Tibial nerve (tissue), 4 donors: ENCODE data around the gene EDEM3. TPM values are rescaled to one million over a fixed set of nuclear protein-coding genes. Genes with fewer than 3 reads are reported as not detected.

Experiments
- DNase-seq, 2 donors: peaks; one replicate each; pipeline ENCODE4 v3.0.0-alpha.2; 2019; ENCODE audit warnings: low spot score in 2 of 2
- H3K27ac ChIP-seq, 4 donors: fragments of 200-600 bp; sonication (generic) in 3 of 4; one replicate each; pipeline ENCODE4 v1.5.1; 2017 to 2019; ENCODE audit warnings: mild to moderate bottlenecking in 1 of 4
- H3K27me3 ChIP-seq, 2 donors: fragments of 200-600 bp; sonication (generic) in 1 of 2; one replicate each; pipeline versions ENCODE4 v1.5.1 to v1.6.0; 2017 to 2019
- H3K36me3 ChIP-seq, 3 donors: fragments of 200-600 bp; sonication (generic); one replicate each; pipeline ENCODE4 v1.5.1; 2018 to 2019
- H3K4me1 ChIP-seq, 4 donors: fragments of 200-600 bp; sonication (generic) in 3 of 4; one replicate each; pipeline ENCODE4 v1.5.1; 2017 to 2019
- H3K4me3 ChIP-seq, 4 donors: fragments of 200-600 bp; sonication (generic) in 3 of 4; one replicate each; pipeline ENCODE4 v1.5.1; 2017 to 2019; ENCODE audit warnings: mild to moderate bottlenecking in 1 of 4, moderate library complexity in 1 of 4
- H3K9me3 ChIP-seq, 4 donors: fragments of 200-600 bp; sonication (generic) in 3 of 4; one replicate each; pipeline ENCODE4 v1.5.1; 2017 to 2019
- EP300 ChIP-seq, 2 donors: sonication (generic); formaldehyde crosslinking; IDR thresholded peaks; one replicate each; pipeline ENCODE4 v1.6.1; 2017; ENCODE audit warnings: antibody characterized with exemption in 2 of 2, mild to moderate bottlenecking in 1 of 2
- POLR2A ChIP-seq, 2 donors: fragments of 450-650 bp; IDR thresholded peaks; one replicate each; pipeline ENCODE4 v1.6.1; 2017; ENCODE audit warnings: antibody characterized with exemption in 2 of 2, mild to moderate bottlenecking in 2 of 2, moderate library complexity in 2 of 2
- WGBS, 2 donors: methylation state at CpG; one replicate each; pipeline ENCODE4 v1.1.5; 2018; 5-methylcytosine and 5-hydroxymethylcytosine counted together
- total RNA-seq, 4 donors: library from RNA; depleted of rRNA; stranded (reverse); fragments of >200 nt; gene quantifications; one replicate each; pipeline ENCODE4 v1.1.0, GENCODE V29; 2016
- TF ChIP-seq, protein P1 (sequence below), 5 experiments: fragments of 200-600 bp in 3 of 5; fragments of 450-650 bp in 2 of 5; sonication (generic) in 3 of 5; IDR thresholded peaks; one replicate each; pipeline ENCODE4 v1.5.1; 2016 to 2019; ENCODE audit warnings: antibody characterized with exemption in 5 of 5, mild to moderate bottlenecking in 3 of 5, moderate library complexity in 2 of 5

EDEM3 gene
- total RNA-seq, 4 donors from 2014 or later: 33.0 to 57.3 (median 39.0) TPM

GRCh38 chr1:184693011-184693410 is 61.6 kb downstream of the EDEM3 start:
- H3K9me3 ChIP-seq: no peaks in the 10 kb centered on the region
- no peaks in the 10 kb centered on the region for H3K4me1 ChIP-seq
- no peak overlapping the region for H3K27ac ChIP-seq
- 97% methylated on average over 2 of the region's 2 CpGs for WGBS, 2 donors
- DNase-seq: no peak
- no peaks in the 10 kb centered on the region for H3K27me3 ChIP-seq
- H3K36me3 ChIP-seq: peaks cover 0 to 21% (median 7%) of the 10 kb centered on the region in 3 donors
- TF ChIP-seq EP300 (IDR thresholded peaks at IDR 0.05) (no peak), POLR2A (IDR thresholded peaks at IDR 0.05) (no peak)
- TF ChIP-seq, protein P1, sequence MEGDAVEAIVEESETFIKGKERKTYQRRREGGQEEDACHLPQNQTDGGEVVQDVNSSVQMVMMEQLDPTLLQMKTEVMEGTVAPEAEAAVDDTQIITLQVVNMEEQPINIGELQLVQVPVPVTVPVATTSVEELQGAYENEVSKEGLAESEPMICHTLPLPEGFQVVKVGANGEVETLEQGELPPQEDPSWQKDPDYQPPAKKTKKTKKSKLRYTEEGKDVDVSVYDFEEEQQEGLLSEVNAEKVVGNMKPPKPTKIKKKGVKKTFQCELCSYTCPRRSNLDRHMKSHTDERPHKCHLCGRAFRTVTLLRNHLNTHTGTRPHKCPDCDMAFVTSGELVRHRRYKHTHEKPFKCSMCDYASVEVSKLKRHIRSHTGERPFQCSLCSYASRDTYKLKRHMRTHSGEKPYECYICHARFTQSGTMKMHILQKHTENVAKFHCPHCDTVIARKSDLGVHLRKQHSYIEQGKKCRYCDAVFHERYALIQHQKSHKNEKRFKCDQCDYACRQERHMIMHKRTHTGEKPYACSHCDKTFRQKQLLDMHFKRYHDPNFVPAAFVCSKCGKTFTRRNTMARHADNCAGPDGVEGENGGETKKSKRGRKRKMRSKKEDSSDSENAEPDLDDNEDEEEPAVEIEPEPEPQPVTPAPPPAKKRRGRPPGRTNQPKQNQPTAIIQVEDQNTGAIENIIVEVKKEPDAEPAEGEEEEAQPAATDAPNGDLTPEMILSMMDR (IDR thresholded peaks at IDR 0.05): no peak
- no peak overlapping the region for H3K4me3 ChIP-seq

GRCh38 chr1:184691719-184692324 is 62.8 kb downstream of the EDEM3 start:
- Histone ChIP-seq H3K4me3 (no peak overlapping the region), H3K27ac (no peak overlapping the region), H3K9me3 (no peaks in the 10 kb centered on the region), H3K36me3 (peaks cover 0 to 21% (median 7%) of the 10 kb centered on the region in 3 donors), H3K27me3 (no peaks in the 10 kb centered on the region), H3K4me1 (no peaks in the 10 kb centered on the region)
- TF ChIP-seq POLR2A (IDR thresholded peaks at IDR 0.05) (no peak), EP300 (IDR thresholded peaks at IDR 0.05) (peak in 1 of 2 donors; percentile 18)
- TF ChIP-seq, protein P1 (IDR thresholded peaks at IDR 0.05): peak; percentile 50 to 84 (median 66)
- no peak for DNase-seq
- 10 to 13% methylated on average over 4 of the region's 4 CpGs for WGBS, 2 donors

GRCh38 chr1:184686540-184686939 is 68.1 kb downstream of the EDEM3 start:
- DNase-seq: peak in 1 of 2 donors; percentile 45
- WGBS, 2 donors: 42 to 53% methylated on average over 3 of the region's 3 CpGs
- no peaks in the 10 kb centered on the region for H3K27me3 ChIP-seq
- no peak overlapping the region for H3K27ac ChIP-seq
- H3K36me3 ChIP-seq: no peaks in the 10 kb centered on the region
- H3K4me3 ChIP-seq: no peak overlapping the region
- peaks cover 0 to 9% (median 0%) of the 10 kb centered on the region in 4 donors for H3K9me3 ChIP-seq
- TF ChIP-seq, protein P1 (IDR thresholded peaks at IDR 0.05): no peak
- TF ChIP-seq EP300 (IDR thresholded peaks at IDR 0.05): no peak
- TF ChIP-seq POLR2A (IDR thresholded peaks at IDR 0.05): no peak
- H3K4me1 ChIP-seq: peaks cover 0 to 12% (median 3%) of the 10 kb centered on the region in 4 donors

GRCh38 chr1:184685116-184685515 is 69.5 kb downstream of the EDEM3 start:
- H3K9me3 ChIP-seq: peaks cover 0 to 23% (median 0%) of the 10 kb centered on the region in 4 donors
- no peak for TF ChIP-seq EP300 (IDR thresholded peaks at IDR 0.05)
- TF ChIP-seq, protein P1 (IDR thresholded peaks at IDR 0.05): no peak
- no peak for TF ChIP-seq POLR2A (IDR thresholded peaks at IDR 0.05)
- 71 to 77% methylated on average over 7 of the region's 7 CpGs for WGBS, 2 donors
- H3K36me3 ChIP-seq: no peaks in the 10 kb centered on the region
- no peak for DNase-seq
- H3K27me3 ChIP-seq: no peaks in the 10 kb centered on the region
- peaks cover 0 to 12% (median 3%) of the 10 kb centered on the region in 4 donors for H3K4me1 ChIP-seq
- H3K4me3 ChIP-seq: no peak overlapping the region
- peak overlapping the region in 2 of 4 donors; percentile 36 to 68 for H3K27ac ChIP-seq

- 46 to 56% methylated on average over 11 of the region's 11 CpGs for WGBS, 2 donors
- no peak overlapping the region for H3K4me3 ChIP-seq
- peak in 1 of 2 donors; percentile 69 for TF ChIP-seq EP300 (IDR thresholded peaks at IDR 0.05)
- TF ChIP-seq, protein P1 (IDR thresholded peaks at IDR 0.05): no peak
- no peak for TF ChIP-seq POLR2A (IDR thresholded peaks at IDR 0.05)
- peaks cover 0 to 24% (median 0%) of the 10 kb centered on the region in 4 donors for H3K9me3 ChIP-seq
- H3K27ac ChIP-seq: peak overlapping the region in 2 of 4 donors; percentile 36 to 68
- peaks cover 0 to 12% (median 3%) of the 10 kb centered on the region in 4 donors for H3K4me1 ChIP-seq
- DNase-seq: peak in 1 of 2 donors; percentile 38
- H3K36me3 ChIP-seq: no peaks in the 10 kb centered on the region
- H3K27me3 ChIP-seq: no peaks in the 10 kb centered on the region
Observed at GRCh38 chr1:184684285-184685074, 70.2 kb downstream of the EDEM3 start.
